H1 (cell line): Measurements from ENCODE around the gene FRMD4A. TPM values are rescaled to one million over a fixed set of nuclear protein-coding genes. Genes with fewer than 3 reads are reported as not detected.

Source experiments
- CTCF ChIA-PET: fragments of 300-600 bp; sonication (Branson Sonifier 250); formaldehyde crosslinking; loops from one replicate; lab custom pipeline; 2021; ENCODE audit not compliant: partially characterized antibody; lab: Charles Lee
- POLR2A ChIA-PET: fragments of 300-600 bp; sonication (Branson Sonifier 250); formaldehyde crosslinking; loops from one replicate; lab custom pipeline; 2021; ENCODE audit warnings: inconsistent platforms; ENCODE audit not compliant: partially characterized antibody; lab: Charles Lee
- DNase-seq, 2 experiments: peaks; one replicate each; pipeline versions ENCODE4 v3.0.0 to v3.0.0-alpha.2; 2010 to 2022; ENCODE audit warnings: low spot score in 2 of 2, low read depth in 1 of 2, mixed read lengths in 1 of 2
- FAIRE-seq: peaks from 2 replicates; lab custom pipeline; 2011; peaks lifted over from hg19 to GRCh38; lab: Jason Lieb, UNC
- H2AFZ ChIP-seq: 2 replicates; pipeline ENCODE4 v1.8.1; 2012; ENCODE audit warnings: low read length, inconsistent platforms
- H2AK5ac ChIP-seq: 2 replicates; pipeline ENCODE4 v1.6.1; 2013; ENCODE audit warnings: low read depth, low read length
- H2BK120ac ChIP-seq: replicated peaks from 2 replicates; pipeline ENCODE3; 2013; ENCODE audit warnings: low read depth, low read length, inconsistent platforms
- H2BK12ac ChIP-seq: 2 replicates; pipeline ENCODE4 v1.6.1; 2013; ENCODE audit warnings: low read depth, low read length
- H2BK15ac ChIP-seq: 2 replicates; pipeline ENCODE4 v1.6.1; 2013; ENCODE audit warnings: low read length
- H2BK20ac ChIP-seq: 2 replicates; pipeline ENCODE4 v1.6.1; 2013; ENCODE audit warnings: low read length
- H2BK5ac ChIP-seq: 2 replicates; pipeline ENCODE4 v1.6.1; 2013; ENCODE audit warnings: low read depth, low read length
- H3K14ac ChIP-seq: 2 replicates; pipeline ENCODE4 v1.6.1; 2013; ENCODE audit warnings: inconsistent platforms; ENCODE audit not compliant: insufficient read length
- H3K18ac ChIP-seq: 2 replicates; pipeline ENCODE4 v1.6.1; 2013; ENCODE audit warnings: low read length; ENCODE audit errors: extremely low read depth
- H3K23ac ChIP-seq: 2 replicates; pipeline ENCODE4 v1.6.1; 2013; ENCODE audit warnings: inconsistent platforms; ENCODE audit not compliant: insufficient read length
- H3K23me2 ChIP-seq: 2 replicates; pipeline ENCODE4 v1.6.1; 2013; ENCODE audit warnings: low read depth, low read length
- H3K27ac ChIP-seq: 2 replicates; pipeline ENCODE4 v1.6.1; 2011; ENCODE audit warnings: low read depth, low read length, inconsistent platforms
- H3K27me3 ChIP-seq, 4 experiments: replicated peaks in 1 of 4; 1 replicate in 1 of 4; 2 replicates in 3 of 4; pipeline versions ENCODE4 v1.6.1 to v1.8.1; 2011 to 2013; ENCODE audit warnings: low read length in 3 of 4, mild to moderate bottlenecking in 3 of 4, inconsistent platforms in 2 of 4, mixed read lengths in 2 of 4, moderate library complexity in 1 of 4; ENCODE audit not compliant: control insufficient read depth in 3 of 4, insufficient read depth in 3 of 4; ENCODE audit errors: extremely low read depth in 1 of 4
- H3K36me3 ChIP-seq, 4 experiments: 2 replicates each; pipeline versions ENCODE4 v1.6.1 to v1.8.1; 2011 to 2013; ENCODE audit warnings: mild to moderate bottlenecking in 4 of 4, low read length in 3 of 4, moderate library complexity in 2 of 4, control low read depth in 1 of 4, inconsistent platforms in 1 of 4; ENCODE audit not compliant: insufficient read depth in 4 of 4, control insufficient read depth in 2 of 4
- H3K4ac ChIP-seq: replicated peaks from 2 replicates; pipeline ENCODE3; 2013; ENCODE audit warnings: low read length, low read depth, mixed read lengths, inconsistent platforms; ENCODE audit not compliant: insufficient read length
- H3K4me1 ChIP-seq, 4 experiments: replicated peaks in 1 of 4; 1 replicate in 1 of 4; 2 replicates in 3 of 4; pipeline versions ENCODE4 v1.6.1 to v1.8.1; 2011 to 2013; ENCODE audit warnings: low read length in 3 of 4, inconsistent platforms in 2 of 4, mixed read lengths in 1 of 4; ENCODE audit not compliant: insufficient read depth in 4 of 4, control insufficient read depth in 3 of 4
- H3K4me2 ChIP-seq, 2 experiments: 2 replicates each; pipeline versions ENCODE4 v1.6.1 to v1.8.1; 2011 to 2013; ENCODE audit warnings: low read depth in 2 of 2, low read length in 2 of 2, control low read depth in 1 of 2, inconsistent platforms in 1 of 2, mild to moderate bottlenecking in 1 of 2; ENCODE audit not compliant: insufficient read depth in 1 of 2
- H3K4me3 ChIP-seq, 4 experiments: fragments of 200-600, 300-600 bp in 1 of 4; sonication (generic), shearing (Covaris generic), sonication (Bioruptor Twin) in 1 of 4; 2 replicates each; pipeline versions ENCODE4 v1.5.1 to v1.8.1; 2011 to 2016; ENCODE audit warnings: low read length in 4 of 4, low read depth in 3 of 4, control low read depth in 2 of 4, inconsistent platforms in 2 of 4, mild to moderate bottlenecking in 2 of 4, mixed read lengths in 1 of 4, moderate library complexity in 1 of 4; ENCODE audit not compliant: insufficient read depth in 2 of 4; ENCODE audit errors: extremely low read depth in 1 of 4
- H3K56ac ChIP-seq: replicated peaks from 2 replicates; pipeline ENCODE3; 2013; ENCODE audit warnings: low read depth, mild to moderate bottlenecking, mixed read lengths, low read length, inconsistent platforms; ENCODE audit not compliant: insufficient read length
- H3K79me1 ChIP-seq: 2 replicates; pipeline ENCODE4 v1.6.1; 2013; ENCODE audit warnings: low read depth, low read length, control low read depth
- H3K79me2 ChIP-seq, 2 experiments: 2 replicates each; pipeline versions ENCODE4 v1.6.1 to v1.8.1; 2012 to 2013; ENCODE audit warnings: low read length in 2 of 2, mild to moderate bottlenecking in 2 of 2, inconsistent platforms in 1 of 2; ENCODE audit not compliant: insufficient read depth in 2 of 2, control insufficient read depth in 1 of 2
- H3K9ac ChIP-seq, 4 experiments: replicated peaks in 1 of 4; 1 replicate in 1 of 4; 2 replicates in 3 of 4; pipeline versions ENCODE4 v1.6.1 to v1.8.1; 2011 to 2013; ENCODE audit warnings: low read depth in 3 of 4, low read length in 3 of 4, control low read depth in 2 of 4, mild to moderate bottlenecking in 2 of 4, moderate library complexity in 2 of 4, inconsistent platforms in 1 of 4; ENCODE audit errors: extremely low read depth in 1 of 4
- H3K9me3 ChIP-seq, 2 experiments: 2 replicates each; pipeline versions ENCODE4 v1.6.1 to v1.8.1; 2012 to 2013; ENCODE audit warnings: mild to moderate bottlenecking in 2 of 2, moderate library complexity in 2 of 2, control low read depth in 1 of 2, inconsistent platforms in 1 of 2, low read depth in 1 of 2, low read length in 1 of 2, mixed read lengths in 1 of 2; ENCODE audit not compliant: insufficient read depth in 2 of 2
- H4K20me1 ChIP-seq, 2 experiments: replicated peaks in 1 of 2; 2 replicates each; pipeline versions ENCODE3 to v1.8.1; 2011 to 2013; ENCODE audit warnings: inconsistent platforms in 2 of 2, low read length in 2 of 2, mild to moderate bottlenecking in 1 of 2; ENCODE audit not compliant: insufficient read depth in 2 of 2, control insufficient read depth in 1 of 2
- H4K5ac ChIP-seq: 2 replicates; pipeline ENCODE4 v1.6.1; 2013; ENCODE audit warnings: low read length, low read depth, mixed read lengths, inconsistent platforms; ENCODE audit not compliant: insufficient read length
- H4K8ac ChIP-seq: 2 replicates; pipeline ENCODE4 v1.8.0; 2013; ENCODE audit warnings: mild to moderate bottlenecking, moderate library complexity, low read length, inconsistent platforms; ENCODE audit not compliant: insufficient read depth; ENCODE audit errors: extremely low read depth
- H4K91ac ChIP-seq: replicated peaks from 2 replicates; pipeline ENCODE3; 2013; ENCODE audit warnings: low read length, mixed read lengths, inconsistent platforms; ENCODE audit not compliant: insufficient read length
- EZH2 ChIP-seq: fragments of 200-600 bp; sonication (generic); IDR thresholded peaks from 2 replicates; pipeline ENCODE4 v1.7.1; 2012; ENCODE audit warnings: low read depth, mild to moderate bottlenecking, moderate library complexity, low read length, inconsistent platforms; ENCODE audit not compliant: severe bottlenecking
- RAD21 ChIP-seq, 2 experiments: IDR thresholded peaks in 1 of 2; conservative IDR thresholded peaks in 1 of 2; 2 replicates each; pipeline ENCODE4 v1.6.1; 2011; ENCODE audit warnings: low read depth in 2 of 2, low read length in 2 of 2, improper control_type of control experiment in 1 of 2, inconsistent platforms in 1 of 2, mild to moderate bottlenecking in 1 of 2, moderate library complexity in 1 of 2
- WGBS, 2 experiments: shearing (Covaris generic) in 1 of 2; methylation state at CpG; one replicate each; pipeline versions ENCODE4 v1.1.6 to v1.1.7; 2013 to 2015; ENCODE audit warnings: low lambda C conversion rate in 2 of 2, mixed read lengths in 2 of 2, inconsistent platforms in 1 of 2, low coverage in 1 of 2, missing lambda C conversion rate in 1 of 2; ENCODE audit not compliant: insufficient replicate concordance in 2 of 2, insufficient coverage in 1 of 2, insufficient read length in 1 of 2; ENCODE audit errors: extremely low coverage in 1 of 2, missing lambda C conversion rate in 1 of 2; 5-methylcytosine and 5-hydroxymethylcytosine counted together
- polyA plus RNA-seq, 7 experiments: library from polyadenylated mRNA; depleted of rRNA in 3 of 7; stranded (reverse) in 5 of 7; unstranded in 2 of 7; fragments of >200 nt in 5 of 7; fragments of 200-250 nt in 2 of 7; gene quantifications; 1 replicate in 5 of 7; 2 replicates in 1 of 7; 4 replicates in 1 of 7; pipeline versions ENCODE4 v1.2.1 to v1.2.3, GENCODE V29; 2011 to 2013; ENCODE audit warnings: missing spikeins in 2 of 7, mixed read lengths in 2 of 7
- total RNA-seq: library from RNA; stranded (reverse); fragmentation: NEBNext Ultra II Directional; extraction: Animal tissue kit (Norgen Biotek cat#: 25700); gene quantifications from 2 replicates; pipeline ENCODE4 v1.2.1, GENCODE V29; 2021
- TF ChIP-seq, protein P1 (sequence below), 3 experiments: IDR thresholded peaks; 1 replicate in 2 of 3; 2 replicates in 1 of 3; pipeline versions ENCODE4 v1.5.1 to v1.6.1; 2011; ENCODE audit warnings: low read length in 3 of 3, mild to moderate bottlenecking in 3 of 3, inconsistent platforms in 2 of 3, low read depth in 1 of 3, moderate library complexity in 1 of 3; ENCODE audit not compliant: insufficient read depth in 1 of 3; ENCODE audit errors: control extremely low read depth in 1 of 3

Gene FRMD4A
- total and polyA plus RNA-seq, 2 of the 8 experiments (the other 6 are each of a cell fraction or from before 2014, with no cell fraction given), result 38.6 to 39.6 TPM

DNA sequence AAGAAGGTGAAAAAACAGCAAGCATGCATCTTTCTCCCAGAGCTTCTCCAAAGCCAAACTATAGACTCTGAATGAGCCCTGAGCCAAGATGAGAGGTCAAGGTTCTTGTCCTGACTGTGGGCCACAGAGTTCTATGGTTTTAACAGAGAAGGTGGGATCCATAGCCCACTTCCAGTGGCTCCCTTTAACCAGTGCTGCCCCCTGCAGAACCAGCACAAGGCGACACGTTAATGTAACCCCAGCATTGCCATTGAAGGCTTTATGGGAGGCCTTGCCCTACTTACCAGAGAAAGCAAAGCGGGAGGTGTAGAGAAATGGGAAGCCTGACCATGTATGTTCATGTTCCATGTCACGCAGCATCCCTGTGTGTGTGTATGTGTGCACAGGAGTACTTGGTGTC lies 500.3 kb downstream of the FRMD4A start:
- Histone ChIP-seq H3K9me3 (no peaks in the 10 kb centered on the region), H3K9ac (no peak overlapping the region), H4K8ac (no peak overlapping the region), H2BK15ac (no peak overlapping the region), H3K36me3 (no peaks in the 10 kb centered on the region), H3K14ac (no peak overlapping the region), H2BK12ac (no peak overlapping the region), H4K5ac (no peak overlapping the region), H4K20me1 (no peaks in the 10 kb centered on the region), H2BK120ac (no peak overlapping the region), H3K23me2 (no peaks in the 10 kb centered on the region), H2BK20ac (no peak overlapping the region), H3K79me2 (0 out of 4 replicates have a peak, but pooled peaks cover 0 to 3% of the 10 kb centered on the region in 2 experiments), H4K91ac (no peak overlapping the region), H3K4me3 (no peak overlapping the region), H3K79me1 (no peaks in the 10 kb centered on the region; the same call in 1 of the 2 replicates), H2BK5ac (no peak overlapping the region), H3K23ac (no peak overlapping the region), H3K27me3 (no peaks in the 10 kb centered on the region), H2AFZ (no peak overlapping the region), H3K18ac (no peak overlapping the region), H3K56ac (no peak overlapping the region), H2AK5ac (no peak overlapping the region), H3K4me2 (no peak overlapping the region), H3K4ac (no peak overlapping the region), H3K27ac (no peak overlapping the region), H3K4me1 (peaks cover 7 to 25% (median 13%) of the 10 kb centered on the region in 4 experiments; a peak in 6 of 7 replicates)
- TF ChIP-seq EZH2 (no peak), RAD21 (IDR thresholded peaks at IDR 0.05 in 1 of 2, conservative IDR thresholded peaks at IDR 0.05 in 1 of 2; ENCODE audit: low read depth in 2 of 2, low read length in 2 of 2) (peak; percentile 38 to 70)
- TF ChIP-seq, protein P1, sequence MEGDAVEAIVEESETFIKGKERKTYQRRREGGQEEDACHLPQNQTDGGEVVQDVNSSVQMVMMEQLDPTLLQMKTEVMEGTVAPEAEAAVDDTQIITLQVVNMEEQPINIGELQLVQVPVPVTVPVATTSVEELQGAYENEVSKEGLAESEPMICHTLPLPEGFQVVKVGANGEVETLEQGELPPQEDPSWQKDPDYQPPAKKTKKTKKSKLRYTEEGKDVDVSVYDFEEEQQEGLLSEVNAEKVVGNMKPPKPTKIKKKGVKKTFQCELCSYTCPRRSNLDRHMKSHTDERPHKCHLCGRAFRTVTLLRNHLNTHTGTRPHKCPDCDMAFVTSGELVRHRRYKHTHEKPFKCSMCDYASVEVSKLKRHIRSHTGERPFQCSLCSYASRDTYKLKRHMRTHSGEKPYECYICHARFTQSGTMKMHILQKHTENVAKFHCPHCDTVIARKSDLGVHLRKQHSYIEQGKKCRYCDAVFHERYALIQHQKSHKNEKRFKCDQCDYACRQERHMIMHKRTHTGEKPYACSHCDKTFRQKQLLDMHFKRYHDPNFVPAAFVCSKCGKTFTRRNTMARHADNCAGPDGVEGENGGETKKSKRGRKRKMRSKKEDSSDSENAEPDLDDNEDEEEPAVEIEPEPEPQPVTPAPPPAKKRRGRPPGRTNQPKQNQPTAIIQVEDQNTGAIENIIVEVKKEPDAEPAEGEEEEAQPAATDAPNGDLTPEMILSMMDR (IDR thresholded peaks at IDR 0.05; ENCODE audit: control extremely low read depth in 1 of 3, insufficient read depth in 1 of 3, low read depth in 1 of 3, low read length in 3 of 3), result peak; percentile 58 to 76 (median 67)
- ChIA-PET CTCF (interaction anchor here (0.5 to 2.6 kb wide), 14 partner anchors 16 to 397 kb away, joined by 3 to 10 read pairs (median 3); no protein-coding TSS in a partner anchor), POLR2A (interaction anchor here (1.7 kb wide), 1 partner anchor 38 kb away, joined by 4 read pairs; no protein-coding TSS in a partner anchor)
- FAIRE-seq, result no peak
- no peak for DNase-seq
- 78% methylated on average over 4 of the region's 4 CpGs; no CpG with 5 or more reads in 1 of the 2 experiments for WGBS, 2 experiments
